ENCODE results near the gene EIF2AK2. TPM values are rescaled to one million over a fixed set of nuclear protein-coding genes. Genes with fewer than 3 reads are reported as not detected.

Gene EIF2AK2
- total RNA-seq, 4 donors from 2014 or later: 19.1 to 46.8 (median 22.5) TPM

DNA sequence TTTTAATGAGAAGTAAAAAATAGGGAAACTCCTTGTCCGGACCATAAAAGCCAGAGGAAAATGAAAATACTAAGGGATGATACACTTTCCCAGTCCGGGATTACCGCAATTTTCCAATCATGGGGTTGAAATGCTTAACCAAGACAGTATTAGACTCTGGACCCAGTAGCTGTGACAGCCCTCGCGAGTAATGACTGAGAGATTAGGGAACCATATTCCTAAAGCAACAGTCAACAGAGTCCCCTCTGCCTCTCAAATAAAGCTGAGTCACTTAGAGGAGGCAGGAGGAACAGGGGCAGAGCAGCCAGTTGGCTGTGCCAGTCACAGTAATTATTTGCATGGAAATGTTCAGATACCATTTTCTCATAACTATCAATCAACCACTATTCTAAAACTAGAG is 37.6 kb downstream of the EIF2AK2 start:
- TF ChIP-seq, protein P1, sequence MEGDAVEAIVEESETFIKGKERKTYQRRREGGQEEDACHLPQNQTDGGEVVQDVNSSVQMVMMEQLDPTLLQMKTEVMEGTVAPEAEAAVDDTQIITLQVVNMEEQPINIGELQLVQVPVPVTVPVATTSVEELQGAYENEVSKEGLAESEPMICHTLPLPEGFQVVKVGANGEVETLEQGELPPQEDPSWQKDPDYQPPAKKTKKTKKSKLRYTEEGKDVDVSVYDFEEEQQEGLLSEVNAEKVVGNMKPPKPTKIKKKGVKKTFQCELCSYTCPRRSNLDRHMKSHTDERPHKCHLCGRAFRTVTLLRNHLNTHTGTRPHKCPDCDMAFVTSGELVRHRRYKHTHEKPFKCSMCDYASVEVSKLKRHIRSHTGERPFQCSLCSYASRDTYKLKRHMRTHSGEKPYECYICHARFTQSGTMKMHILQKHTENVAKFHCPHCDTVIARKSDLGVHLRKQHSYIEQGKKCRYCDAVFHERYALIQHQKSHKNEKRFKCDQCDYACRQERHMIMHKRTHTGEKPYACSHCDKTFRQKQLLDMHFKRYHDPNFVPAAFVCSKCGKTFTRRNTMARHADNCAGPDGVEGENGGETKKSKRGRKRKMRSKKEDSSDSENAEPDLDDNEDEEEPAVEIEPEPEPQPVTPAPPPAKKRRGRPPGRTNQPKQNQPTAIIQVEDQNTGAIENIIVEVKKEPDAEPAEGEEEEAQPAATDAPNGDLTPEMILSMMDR (IDR thresholded peaks at IDR 0.05): no peak
- no peak for ATAC-seq (ENCODE audit: low FRiP score)
- DNase-seq (ENCODE audit: low spot score): no peak

DNA sequence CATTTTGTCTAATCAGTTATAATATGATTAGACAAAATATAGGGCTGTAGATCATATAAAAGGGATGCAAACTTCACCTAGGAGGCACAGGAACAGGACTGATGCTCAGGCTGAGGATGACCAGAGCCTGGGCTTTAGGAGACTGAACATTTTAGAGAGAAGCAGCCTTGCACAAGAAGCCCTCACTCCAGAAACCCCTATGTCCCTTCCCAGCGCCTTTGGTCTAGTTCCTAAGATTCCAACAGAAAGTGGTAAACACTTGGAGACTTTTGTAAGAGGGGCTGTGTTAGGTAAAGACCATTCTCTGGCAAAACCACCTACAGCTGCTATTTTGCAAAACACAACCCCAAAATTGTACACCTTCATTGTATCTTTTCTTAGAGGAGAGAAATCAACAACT is 39.2 kb downstream of the EIF2AK2 start:
- no peak for ATAC-seq (ENCODE audit: low FRiP score)
- TF ChIP-seq, protein P1 (IDR thresholded peaks at IDR 0.05): no peak
- DNase-seq (ENCODE audit: low spot score): no peak

DNA sequence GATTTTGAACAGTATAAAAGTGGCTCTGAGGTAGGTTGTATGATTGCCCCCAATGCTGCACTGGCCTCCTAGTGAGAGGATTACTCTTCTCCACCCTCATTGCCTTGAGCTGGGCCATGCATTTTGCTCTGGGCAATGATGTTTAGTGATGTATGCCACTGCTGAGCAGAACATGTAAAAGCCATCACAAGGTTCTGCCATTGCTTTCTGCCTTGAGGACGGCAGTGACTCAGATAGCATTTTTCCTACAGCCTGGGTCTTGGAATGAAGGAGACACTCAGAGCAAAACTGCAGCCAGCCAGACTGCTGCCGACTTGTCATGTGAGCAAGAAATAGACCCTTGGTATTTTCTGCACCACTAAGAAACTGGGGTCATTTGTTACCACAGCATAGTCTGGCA is 44.8 kb downstream of the EIF2AK2 start:
- ATAC-seq (ENCODE audit: low FRiP score): no peak
- TF ChIP-seq, protein P1 (IDR thresholded peaks at IDR 0.05): no peak

DNA sequence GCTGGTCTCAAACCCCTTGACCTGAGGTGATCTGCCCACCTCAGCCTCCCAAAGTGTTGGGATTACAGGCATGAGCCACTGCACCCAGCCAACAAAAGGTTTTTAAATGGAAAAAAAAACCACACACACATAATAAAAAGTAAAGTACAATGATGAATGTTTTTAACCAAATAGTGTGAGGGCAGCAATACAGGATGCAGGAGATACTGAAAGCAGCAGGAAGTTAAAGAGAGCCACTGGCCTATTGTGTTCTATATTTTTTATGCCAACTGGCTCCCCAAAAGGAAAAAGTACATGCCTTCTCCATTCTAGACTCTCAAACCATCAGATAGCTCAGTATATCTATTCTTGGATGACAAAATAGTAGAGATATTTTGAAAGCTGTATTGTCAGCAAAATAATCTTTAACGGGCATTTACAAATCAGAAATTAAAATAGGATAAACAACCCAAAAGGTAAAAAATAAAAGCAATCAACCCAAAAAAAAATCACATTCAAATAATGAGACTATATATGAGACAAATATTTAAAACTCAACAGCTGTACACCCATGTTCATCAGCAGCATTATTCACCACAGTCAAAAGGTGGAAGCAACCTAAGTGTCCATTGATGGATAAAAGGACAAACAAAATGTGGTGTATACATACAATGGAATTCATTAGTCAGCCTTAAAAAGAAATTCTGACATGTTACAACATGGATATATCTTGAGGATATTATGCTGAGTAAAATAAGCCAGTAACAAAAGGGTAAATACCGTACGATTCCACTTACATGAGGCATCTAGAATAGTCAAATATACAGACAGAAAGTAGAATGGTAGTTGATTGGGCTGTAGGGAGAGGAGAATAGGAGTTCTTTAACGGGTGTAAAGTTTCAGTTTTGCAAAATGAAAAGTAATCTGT is 46.2 kb downstream of the EIF2AK2 start:
- DNase-seq (ENCODE audit: low spot score): no peak
- ATAC-seq (ENCODE audit: low FRiP score): no peak
- TF ChIP-seq, protein P1 (IDR thresholded peaks at IDR 0.05): no peak

More for the DNA sequence above, 44.8 kb downstream of the EIF2AK2 start:
- DNase-seq (ENCODE audit: low spot score): no peak

DNA sequence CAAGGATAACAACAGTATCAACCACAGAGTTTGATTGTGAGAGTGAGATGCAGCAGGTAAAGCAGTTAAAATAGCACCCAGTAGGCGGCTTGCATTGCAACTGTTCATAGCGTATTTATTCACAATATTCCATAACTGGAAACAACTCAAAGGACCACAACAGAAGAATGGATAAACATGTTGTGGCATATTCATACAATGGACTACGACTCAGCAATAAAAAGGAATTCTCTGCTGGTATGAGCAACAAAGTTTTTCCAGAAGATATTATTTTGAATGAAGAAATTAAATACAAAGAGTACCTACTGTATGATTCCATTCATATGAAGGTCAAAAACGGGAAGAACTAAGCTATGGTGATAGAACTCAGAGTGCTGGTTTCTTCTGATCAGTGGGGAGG is 47.3 kb downstream of the EIF2AK2 start:
- no peak for DNase-seq (ENCODE audit: low spot score)
- TF ChIP-seq, protein P1 (IDR thresholded peaks at IDR 0.05): no peak
- ATAC-seq (ENCODE audit: low FRiP score): no peak

DNA sequence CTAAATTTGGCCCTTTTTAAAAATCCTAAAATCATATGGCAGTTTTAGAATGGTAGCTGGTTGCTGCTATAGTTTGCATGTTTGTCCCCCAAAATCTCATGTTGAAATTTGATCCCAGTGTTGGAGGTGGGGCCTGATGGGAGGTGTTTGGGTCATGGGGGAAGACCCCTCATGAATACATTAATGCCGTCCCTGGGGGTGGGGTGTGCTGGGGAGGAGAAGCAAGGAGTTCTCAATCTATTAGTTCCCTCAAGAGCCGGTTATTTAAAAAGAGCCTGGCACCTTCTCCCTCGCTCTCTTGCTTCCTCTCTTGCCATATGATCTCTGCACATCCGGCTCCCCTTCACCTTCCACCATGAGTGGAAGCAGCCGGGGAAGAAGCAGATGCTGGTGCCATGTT is 51.6 kb downstream of the EIF2AK2 start:
- DNase-seq (ENCODE audit: low spot score): no peak
- ATAC-seq (ENCODE audit: low FRiP score): no peak
- TF ChIP-seq, protein P1 (IDR thresholded peaks at IDR 0.05): no peak

DNA sequence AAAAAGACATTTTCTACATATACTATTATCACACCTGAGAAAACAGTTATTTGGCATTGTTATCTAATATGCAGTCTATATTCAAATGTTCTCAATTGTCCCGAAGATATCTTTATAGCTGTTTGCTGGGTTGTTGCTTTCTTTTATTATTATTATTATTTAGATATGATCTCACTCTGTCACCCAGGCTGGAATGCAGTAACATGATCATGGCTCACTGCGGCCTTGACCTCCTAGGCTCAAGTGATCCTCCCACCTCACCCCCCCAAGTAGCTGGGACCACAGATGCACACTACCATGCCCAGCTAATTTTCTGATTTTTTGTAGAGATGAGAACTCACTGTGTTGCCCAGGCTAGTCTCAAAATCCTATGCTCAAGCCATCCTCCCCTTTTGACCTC is 52.6 kb downstream of the EIF2AK2 start:
- ATAC-seq (ENCODE audit: low FRiP score) (no peak), DNase-seq (ENCODE audit: low spot score) (no peak)
- TF ChIP-seq, protein P1 (IDR thresholded peaks at IDR 0.05): no peak

Data from omental fat pad (tissue), 4 donors.